Stimulated activated effector memory CD8-positive, alpha-beta T cell treated with anti-CD3 and anti-CD28 coated beads, Interleukin-12 subunit alpha, Interleukin-12 subunit beta, amount 100 ng/mL, for 72 hours (primary cell): Measurements from ENCODE around the gene HPCAL1.

Experiments used
- ATAC-seq: fragments of 150-1000 bp; cut with Tn5 transposase; 2 replicates; pipeline ENCODE4 v1.10.0; 2021
- DNase-seq, 2 donors: peaks; one replicate each; pipeline ENCODE4 v3.0.0; 2021 to 2022; ENCODE audit warnings: low spot score in 2 of 2
- H3K27ac Mint-ChIP-seq: one replicate; pipeline ENCODE4 v1.8.0; 2022; ENCODE audit warnings: mild to moderate bottlenecking, mixed read lengths
- H3K36me3 Mint-ChIP-seq: one replicate; pipeline ENCODE4 v1.8.0; 2022; ENCODE audit warnings: mild to moderate bottlenecking, mixed read lengths
- H3K4me1 Mint-ChIP-seq: one replicate; pipeline ENCODE4 v1.8.0; 2022; ENCODE audit warnings: mixed read lengths
- H3K4me3 Mint-ChIP-seq: one replicate; pipeline ENCODE4 v1.8.0; 2022; ENCODE audit warnings: mild to moderate bottlenecking, mixed read lengths
- H3K9me3 Mint-ChIP-seq: one replicate; pipeline ENCODE4 v1.8.0; 2022; ENCODE audit warnings: mixed read lengths

The HPCAL1 gene

DNA sequence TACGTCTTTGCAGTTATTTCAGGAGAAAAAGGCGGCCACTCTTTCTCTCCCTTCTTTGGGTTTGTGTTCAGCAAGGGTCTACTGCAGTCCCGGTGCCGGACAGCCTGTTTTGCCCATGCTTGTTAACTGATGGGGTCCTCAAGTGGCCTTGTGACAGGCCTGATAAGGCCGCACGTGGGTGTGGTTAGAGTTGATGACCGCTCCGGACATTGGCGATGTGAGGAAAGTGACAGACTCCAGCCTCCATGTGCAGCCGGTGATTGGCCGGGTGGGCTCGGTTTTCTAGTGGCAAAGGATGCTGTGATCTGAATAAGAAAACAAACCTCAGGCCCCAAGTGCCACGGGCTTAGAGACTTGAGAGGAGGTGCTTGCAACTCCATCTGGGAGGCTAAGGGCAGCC is 15.6 kb downstream of the HPCAL1 start:
- no peaks in the 10 kb centered on the region for H3K36me3 Mint-ChIP-seq
- DNase-seq, result no peak
- H3K27ac Mint-ChIP-seq, result no peak overlapping the region
- no peak overlapping the region for H3K4me3 Mint-ChIP-seq
- H3K4me1 Mint-ChIP-seq, result peaks cover 43% of the 10 kb centered on the region
- H3K9me3 Mint-ChIP-seq, result no peaks in the 10 kb centered on the region
- no peak for ATAC-seq

DNA sequence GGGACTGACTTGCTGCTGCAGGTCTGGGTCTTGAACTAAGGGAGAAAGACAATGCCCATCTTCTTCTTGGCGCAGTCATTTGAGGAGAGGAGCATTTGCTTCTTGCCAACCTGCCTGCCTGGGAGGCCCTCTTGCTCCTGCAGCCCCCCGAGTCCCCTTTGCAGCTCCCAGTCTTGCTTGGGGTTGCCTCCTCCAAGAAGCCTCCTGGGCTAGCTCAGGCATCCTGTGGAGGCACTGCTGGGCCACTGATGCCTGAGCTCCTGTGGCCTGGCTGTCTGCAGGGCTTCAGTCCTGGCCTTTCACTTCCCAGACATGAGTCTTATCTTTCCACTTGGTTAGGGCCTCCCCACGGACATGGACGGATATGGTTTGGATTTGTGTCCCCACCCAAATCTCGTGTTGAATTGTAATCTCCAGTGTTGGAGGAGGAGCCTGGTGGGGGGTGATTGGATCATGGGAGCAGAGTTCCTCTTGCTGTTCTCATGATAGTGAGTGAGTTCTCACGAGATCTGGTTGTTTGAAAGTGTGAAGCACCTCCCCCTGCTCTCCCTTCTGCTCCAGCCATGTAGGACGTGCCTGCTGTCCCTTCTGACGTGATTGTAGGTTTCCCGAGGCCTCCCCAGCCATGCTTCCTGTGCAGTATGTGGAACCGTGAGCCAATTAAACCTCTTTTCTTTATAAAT is 17.3 kb downstream of the HPCAL1 start:
- Mint-ChIP-seq H3K9me3 (no peaks in the 10 kb centered on the region), H3K36me3 (no peaks in the 10 kb centered on the region), H3K27ac (peak overlapping the region; percentile 34), H3K4me1 (peaks cover 36% of the 10 kb centered on the region), H3K4me3 (no peak overlapping the region)
- ATAC-seq (no peak), DNase-seq (no peak)

DNA sequence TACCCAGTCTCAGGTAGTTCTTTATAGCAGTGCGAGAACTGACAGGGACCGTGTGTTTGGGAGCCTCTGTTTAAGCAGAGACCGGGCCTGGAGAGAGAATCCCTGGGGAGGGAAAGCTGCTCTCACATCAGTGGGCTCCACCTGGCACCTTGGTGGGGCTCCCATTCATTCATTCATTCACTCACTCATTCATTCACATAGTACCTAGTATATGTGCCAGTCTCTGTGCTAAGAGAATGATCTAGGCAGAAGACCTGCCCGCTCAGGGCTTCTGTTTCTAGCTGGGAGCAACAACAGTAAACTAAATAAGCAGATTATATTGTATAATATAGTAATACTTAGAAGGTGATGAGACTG is 17.8 kb downstream of the HPCAL1 start:
- Mint-ChIP-seq H3K27ac (peak overlapping the region; percentile 34), H3K4me1 (peaks cover 42% of the 10 kb centered on the region), H3K4me3 (no peak overlapping the region), H3K36me3 (no peaks in the 10 kb centered on the region), H3K9me3 (no peaks in the 10 kb centered on the region)
- no peak for DNase-seq
- no peak for ATAC-seq

DNA sequence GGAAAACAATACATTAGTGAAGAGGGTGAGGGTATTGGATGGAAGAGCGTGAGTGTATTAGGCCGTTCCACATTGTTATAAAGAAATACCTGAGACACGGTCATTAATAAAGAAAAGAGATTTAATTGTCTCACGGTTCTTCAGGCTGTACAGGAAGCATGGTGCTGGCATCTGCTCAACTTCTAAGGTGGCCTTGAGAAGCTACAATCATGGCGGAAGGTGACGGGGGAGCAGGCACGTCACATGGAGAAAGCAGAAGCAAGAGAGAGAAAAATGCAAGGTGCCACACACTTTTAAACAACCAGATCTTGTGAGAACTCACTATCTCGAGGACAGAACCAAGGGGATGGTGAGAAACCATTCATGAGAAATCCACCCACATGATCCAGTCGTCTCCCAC is 18.2 kb downstream of the HPCAL1 start:
- no peak overlapping the region for H3K4me3 Mint-ChIP-seq
- no peaks in the 10 kb centered on the region for H3K9me3 Mint-ChIP-seq
- peaks cover 45% of the 10 kb centered on the region for H3K4me1 Mint-ChIP-seq
- ATAC-seq (no peak), DNase-seq (no peak)
- H3K27ac Mint-ChIP-seq, result no peak overlapping the region
- H3K36me3 Mint-ChIP-seq, result no peaks in the 10 kb centered on the region

DNA sequence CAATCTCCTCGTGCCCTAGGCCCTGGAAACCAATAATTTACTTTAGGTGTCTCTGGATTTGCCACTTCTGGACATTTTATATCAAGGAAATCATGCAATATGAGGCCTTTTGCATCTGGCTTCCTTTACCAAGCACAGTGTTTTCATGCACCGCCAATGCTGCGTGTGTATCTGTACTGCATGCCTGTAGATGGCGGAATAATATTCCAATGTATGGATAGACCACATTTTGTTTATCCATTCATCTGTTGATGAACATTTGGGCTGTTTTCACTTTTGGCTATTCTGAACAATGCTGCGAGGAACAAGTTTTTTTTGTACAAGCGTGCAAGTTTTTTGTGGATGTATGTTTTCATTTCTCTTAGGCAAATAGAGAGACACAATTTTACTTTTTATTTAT is 18.9 kb downstream of the HPCAL1 start:
- Mint-ChIP-seq H3K27ac (no peak overlapping the region), H3K4me3 (no peak overlapping the region), H3K9me3 (no peaks in the 10 kb centered on the region), H3K36me3 (no peaks in the 10 kb centered on the region), H3K4me1 (peaks cover 46% of the 10 kb centered on the region)
- no peak for ATAC-seq
- DNase-seq, result no peak

DNA sequence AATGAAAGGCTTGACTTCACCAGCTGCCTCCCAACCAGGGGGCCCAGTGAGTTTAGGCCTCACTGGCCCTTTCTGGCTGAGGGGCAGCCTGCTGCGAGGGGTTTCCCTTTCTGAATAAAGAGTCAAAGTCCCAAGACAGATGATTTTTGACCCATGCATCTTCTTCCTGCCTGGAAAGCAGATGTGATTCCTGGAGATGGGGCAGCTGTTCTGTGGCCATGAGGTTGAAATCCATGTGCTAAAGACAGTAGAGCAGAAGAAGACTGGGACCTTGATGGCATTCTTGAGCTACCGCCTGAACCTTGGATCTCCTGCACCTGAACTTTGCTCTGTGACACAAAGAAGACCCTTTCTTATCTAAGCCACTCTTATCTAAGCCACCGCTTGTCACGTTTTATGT is 19.8 kb downstream of the HPCAL1 start:
- no peak for ATAC-seq

DNA sequence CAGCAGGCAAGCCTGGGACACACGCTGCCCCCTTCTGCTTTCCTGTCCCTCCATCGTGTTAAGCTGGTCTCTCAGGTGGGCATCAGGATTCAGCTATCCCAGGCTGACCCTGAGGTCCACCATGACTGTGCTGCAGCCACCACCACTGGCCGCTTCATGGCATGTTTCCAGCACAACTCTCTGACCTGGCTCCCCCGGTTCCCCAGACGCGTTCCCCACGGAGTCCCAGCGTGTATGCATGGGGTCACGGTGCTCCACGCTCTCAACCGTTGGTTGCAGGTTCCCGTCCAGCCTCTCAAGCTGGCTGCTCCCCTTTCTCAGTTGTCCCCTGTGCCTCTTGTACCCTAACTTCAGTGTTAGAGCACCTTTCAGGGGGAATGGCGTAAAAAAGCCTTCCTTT is 20.3 kb downstream of the HPCAL1 start:
- no peak for ATAC-seq
- DNase-seq, result no peak
- Mint-ChIP-seq H3K9me3 (no peaks in the 10 kb centered on the region), H3K4me1 (peaks cover 60% of the 10 kb centered on the region), H3K27ac (no peak overlapping the region), H3K36me3 (no peaks in the 10 kb centered on the region), H3K4me3 (no peak overlapping the region)

More for the DNA sequence above, 19.8 kb downstream of the HPCAL1 start:
- no peak for DNase-seq
- H3K9me3 Mint-ChIP-seq, result no peaks in the 10 kb centered on the region
- no peak overlapping the region for H3K27ac Mint-ChIP-seq
- peaks cover 55% of the 10 kb centered on the region for H3K4me1 Mint-ChIP-seq
- no peaks in the 10 kb centered on the region for H3K36me3 Mint-ChIP-seq
- H3K4me3 Mint-ChIP-seq, result no peak overlapping the region

DNA sequence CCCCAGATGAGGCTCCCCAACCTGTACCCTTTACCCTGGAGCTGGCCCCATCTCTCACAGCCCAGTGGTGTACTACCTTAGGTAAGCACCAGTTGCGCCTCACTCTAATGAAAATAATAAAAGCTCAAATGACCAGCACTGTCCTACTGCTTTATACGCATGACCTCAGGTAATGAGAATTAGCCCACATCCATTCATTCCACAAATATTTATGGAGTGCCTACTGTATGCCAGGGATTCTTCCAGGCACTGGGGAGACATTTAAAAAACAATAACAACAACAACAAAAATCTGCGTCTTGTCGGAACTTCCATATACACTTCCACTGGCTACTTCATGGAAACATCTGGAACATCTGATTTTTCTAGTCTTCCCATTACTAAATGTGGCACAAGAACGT is 20.8 kb downstream of the HPCAL1 start:
- DNase-seq (no peak), ATAC-seq (no peak)
- H3K4me3 Mint-ChIP-seq, result no peak overlapping the region
- H3K9me3 Mint-ChIP-seq, result no peaks in the 10 kb centered on the region
- H3K4me1 Mint-ChIP-seq, result peaks cover 65% of the 10 kb centered on the region
- no peaks in the 10 kb centered on the region for H3K36me3 Mint-ChIP-seq
- H3K27ac Mint-ChIP-seq, result no peak overlapping the region

DNA sequence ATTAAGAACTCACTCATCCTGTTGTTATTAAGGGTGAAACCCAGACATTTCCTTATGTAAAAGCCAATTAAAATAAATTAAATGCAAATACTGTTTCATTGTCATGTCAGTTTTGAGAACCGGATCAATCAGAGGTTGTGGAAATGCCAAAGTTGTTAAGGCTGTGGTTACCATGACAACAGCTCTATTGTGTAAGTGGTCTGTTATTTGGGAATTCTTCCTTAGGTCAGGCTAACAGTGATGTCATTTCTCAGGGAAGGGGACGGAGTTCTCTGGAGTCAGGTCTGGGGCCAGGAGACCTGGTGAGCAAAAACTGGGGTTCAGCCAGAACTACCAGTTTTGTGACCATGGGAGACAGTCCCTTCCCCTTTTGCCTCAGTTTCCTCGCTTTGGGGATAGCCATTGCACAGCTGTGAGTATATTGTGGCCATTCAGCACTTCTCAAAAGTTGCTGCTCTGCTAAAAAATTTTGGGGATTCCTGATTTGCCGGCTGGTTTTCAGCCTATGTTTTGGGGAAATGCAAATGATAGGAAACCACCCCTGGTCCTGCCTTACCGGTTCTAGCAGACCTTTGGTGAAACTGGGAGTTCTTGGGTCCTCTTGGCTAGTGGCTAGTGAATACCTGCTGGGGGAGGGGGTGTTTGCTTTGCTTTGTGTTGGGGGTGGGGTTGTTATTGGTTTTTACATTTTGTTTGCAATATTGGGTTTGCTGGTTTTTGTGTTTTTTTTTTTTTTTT is 21.6 kb downstream of the HPCAL1 start:
- Mint-ChIP-seq H3K36me3 (no peaks in the 10 kb centered on the region), H3K9me3 (no peaks in the 10 kb centered on the region), H3K4me1 (peaks cover 68% of the 10 kb centered on the region), H3K4me3 (no peak overlapping the region), H3K27ac (no peak overlapping the region)
- DNase-seq (no peak), ATAC-seq (no peak)

DNA sequence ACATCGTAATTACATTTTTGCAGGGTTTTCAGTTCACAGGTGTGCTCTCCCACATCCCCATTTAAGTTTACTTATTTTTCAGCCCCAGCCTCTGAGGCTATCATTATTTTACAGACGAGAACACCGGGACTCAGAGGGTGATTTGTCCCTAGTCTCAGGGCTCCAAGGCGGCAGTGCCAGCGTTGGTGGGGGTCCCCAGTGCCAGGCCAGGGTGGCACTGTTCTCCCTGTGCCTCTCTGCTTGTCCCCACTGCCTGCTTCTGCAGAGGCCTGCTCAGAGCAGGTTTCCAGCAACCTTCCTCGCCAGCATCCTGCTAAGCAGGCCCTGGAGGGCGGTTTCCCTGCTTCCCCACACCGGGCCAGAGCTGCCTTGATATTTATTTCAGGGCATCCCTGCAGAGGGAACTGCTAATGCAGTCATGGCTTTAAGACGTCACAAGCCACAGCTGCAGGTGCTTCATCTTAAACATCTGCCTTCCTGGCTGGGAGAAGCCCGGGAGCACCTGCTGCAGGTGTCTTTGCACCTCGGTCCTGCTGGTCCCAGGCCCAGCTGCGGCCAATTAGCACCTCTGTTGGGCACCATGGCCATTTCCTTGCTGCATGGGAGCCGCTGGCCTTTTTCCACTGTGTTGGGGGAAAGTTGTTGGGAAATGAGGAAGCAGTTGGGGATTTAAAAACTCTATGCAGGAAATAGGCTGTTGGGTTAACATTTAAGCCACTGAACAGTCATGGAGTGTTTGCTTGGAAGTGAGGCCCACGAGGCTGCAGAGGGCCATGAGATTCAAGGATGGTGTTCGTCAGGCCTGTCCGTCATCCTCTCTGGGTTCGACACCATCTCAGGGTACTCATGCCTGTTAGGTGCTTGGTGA is 22.8 kb downstream of the HPCAL1 start:
- H3K27ac Mint-ChIP-seq, result peak overlapping the region; percentile 75
- no peak for DNase-seq
- H3K4me3 Mint-ChIP-seq, result no peak overlapping the region
- H3K36me3 Mint-ChIP-seq, result peaks cover 11% of the 10 kb centered on the region
- no peaks in the 10 kb centered on the region for H3K9me3 Mint-ChIP-seq
- peaks cover 73% of the 10 kb centered on the region for H3K4me1 Mint-ChIP-seq
- ATAC-seq, result no peak

DNA sequence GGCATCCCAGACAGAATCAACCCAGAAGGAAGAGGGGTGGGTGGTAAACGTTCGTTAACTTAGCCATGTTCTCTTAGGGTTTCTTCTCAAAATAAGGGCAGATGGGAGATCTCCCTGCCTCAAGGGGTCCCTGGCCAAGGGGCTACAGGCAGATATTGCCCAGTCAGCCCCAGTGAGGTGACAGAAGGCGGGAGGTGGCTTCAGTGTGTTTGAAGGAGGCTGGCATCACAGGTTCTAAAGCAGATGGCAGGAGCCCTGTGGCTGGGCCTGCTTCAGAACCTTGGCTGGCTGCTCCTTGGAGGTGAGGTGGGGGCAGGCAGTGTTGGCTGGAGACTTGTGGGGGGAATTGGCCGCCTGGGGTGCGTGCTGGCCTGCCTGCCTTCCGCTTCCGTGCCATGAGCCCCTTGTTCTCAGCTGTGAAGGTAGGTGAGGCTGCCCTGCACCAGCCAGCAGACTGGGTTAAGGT is 23.5 kb downstream of the HPCAL1 start:
- ATAC-seq, result no peak
- H3K4me3 Mint-ChIP-seq, result no peak overlapping the region
- peaks cover 18% of the 10 kb centered on the region for H3K36me3 Mint-ChIP-seq
- DNase-seq, result no peak
- peak overlapping the region; percentile 75 for H3K27ac Mint-ChIP-seq
- H3K9me3 Mint-ChIP-seq, result no peaks in the 10 kb centered on the region
- peaks cover 73% of the 10 kb centered on the region for H3K4me1 Mint-ChIP-seq

DNA sequence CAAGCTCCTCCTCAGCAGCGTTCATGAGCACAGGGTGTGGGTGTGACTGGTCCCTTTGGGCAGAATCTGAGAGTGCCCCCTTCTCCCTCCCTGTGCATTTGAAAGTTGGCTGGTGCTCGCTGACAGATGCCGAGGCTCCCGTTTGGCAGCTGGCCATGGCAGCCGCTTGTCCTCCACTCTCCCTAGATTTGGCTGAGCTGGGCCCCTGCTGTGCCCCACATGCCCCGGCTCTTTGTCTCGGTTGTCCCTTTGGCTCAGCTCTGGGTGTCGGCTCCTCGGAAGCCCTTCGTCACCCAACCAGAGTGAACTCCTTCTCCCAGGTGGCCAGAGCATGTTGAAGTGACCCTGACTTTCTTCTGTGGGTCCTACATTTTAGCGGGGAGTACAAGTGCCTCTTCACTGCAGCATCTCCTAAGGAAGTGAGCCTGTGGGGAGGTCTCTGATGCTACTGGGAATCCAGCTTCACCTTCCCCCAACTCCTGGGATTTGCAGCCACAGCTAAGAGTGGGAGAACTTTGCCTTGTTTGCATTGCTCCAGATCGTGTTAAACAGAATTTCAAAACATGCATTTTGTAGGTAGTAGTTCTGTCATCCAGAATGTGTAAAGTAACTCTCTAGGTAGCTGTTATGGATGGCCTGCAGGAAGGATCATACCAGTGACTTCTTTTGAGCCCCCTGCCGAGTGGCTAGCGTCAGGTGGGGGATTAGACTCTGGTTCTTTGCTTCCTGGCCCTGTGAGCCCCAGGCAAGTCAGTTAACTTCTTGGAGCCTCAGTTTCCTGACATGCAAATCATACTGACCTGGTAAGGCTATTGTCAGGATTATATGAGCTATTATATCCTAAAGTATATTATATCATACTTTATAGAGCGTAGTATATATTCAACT is 24.2 kb downstream of the HPCAL1 start:
- Mint-ChIP-seq H3K4me1 (peaks cover 81% of the 10 kb centered on the region), H3K9me3 (no peaks in the 10 kb centered on the region), H3K36me3 (peaks cover 24% of the 10 kb centered on the region), H3K4me3 (no peak overlapping the region), H3K27ac (peak overlapping the region; percentile 98)
- no peak for DNase-seq
- ATAC-seq, result no peak

DNA sequence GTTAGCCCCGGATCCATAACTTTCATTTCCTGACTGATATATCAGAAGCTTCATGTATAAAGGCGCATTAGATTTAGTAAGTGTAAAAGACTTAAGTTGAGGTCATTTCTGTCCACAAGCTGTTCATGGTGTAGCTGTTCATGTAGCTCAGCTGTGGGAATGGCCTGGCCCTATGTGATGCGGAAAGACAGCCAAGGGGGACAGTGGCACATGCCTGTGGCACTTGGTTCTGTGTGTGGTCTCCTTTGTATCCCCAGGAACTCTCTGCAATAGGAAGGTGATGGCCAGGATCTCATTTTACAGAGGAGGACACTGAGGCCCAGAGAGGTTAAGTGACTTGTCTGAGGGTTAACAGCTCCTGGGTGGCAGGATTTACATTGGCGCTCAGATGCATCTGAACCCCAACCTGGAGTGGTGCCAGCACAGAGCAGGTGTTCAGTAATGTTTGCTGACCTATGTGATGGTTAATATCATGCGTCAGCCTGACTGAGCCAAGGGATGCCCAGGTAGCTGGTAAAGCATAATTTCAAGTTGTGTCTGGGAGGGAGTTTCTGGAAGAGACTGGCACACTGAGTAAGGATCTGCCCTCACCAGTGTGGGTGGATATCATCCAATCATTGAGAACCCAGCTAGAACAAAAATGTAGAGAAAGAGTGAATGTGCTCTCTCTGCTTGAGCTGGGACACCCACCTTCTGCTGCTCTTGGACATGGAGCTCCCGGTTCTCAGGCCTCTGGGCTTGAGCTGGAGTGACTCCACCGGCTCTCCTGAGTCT is 25.4 kb downstream of the HPCAL1 start:
- Mint-ChIP-seq H3K36me3 (peaks cover 30% of the 10 kb centered on the region), H3K27ac (peak overlapping the region; percentile 98), H3K9me3 (no peaks in the 10 kb centered on the region), H3K4me3 (peak overlapping the region; percentile 38), H3K4me1 (peaks cover 86% of the 10 kb centered on the region)
- DNase-seq (no peak), ATAC-seq (no peak)
